Thoracic aorta (tissue), 2 donors: ENCODE data around the gene ZNF750. TPM values are rescaled to one million over a fixed set of nuclear protein-coding genes. Genes with fewer than 3 reads are reported as not detected.

Experiments used
- ATAC-seq: fragments of 150-250 bp; one replicate; pipeline ENCODE4 v1.8.0; 2017; ENCODE audit warnings: low read depth; ENCODE audit not compliant: insufficient number of reproducible peaks, low FRiP score
- DNase-seq: peaks from one replicate; pipeline ENCODE4 v3.0.0-alpha.2; 2020; ENCODE audit warnings: low spot score
- H3K27ac ChIP-seq, 2 donors: fragments of 200-600 bp; sonication (generic); 1 replicate in 1 of 2; 2 replicates in 1 of 2; pipeline ENCODE4 v1.5.1; 2016; ENCODE audit warnings: mild to moderate bottlenecking in 2 of 2, moderate library complexity in 2 of 2
- H3K27me3 ChIP-seq: fragments of 200-600 bp; sonication (generic); replicated peaks from 2 replicates; pipeline ENCODE4 v1.6.0; 2016; ENCODE audit warnings: mild to moderate bottlenecking; ENCODE audit not compliant: insufficient read depth
- H3K36me3 ChIP-seq: fragments of 200-600 bp; sonication (generic); one replicate; pipeline ENCODE4 v1.5.1; 2016
- H3K4me1 ChIP-seq, 2 donors: fragments of 200-600 bp; sonication (generic); 1 replicate in 1 of 2; 2 replicates in 1 of 2; pipeline versions ENCODE4 v1.5.1 to v1.6.0; 2016; ENCODE audit warnings: low read depth in 2 of 2, mild to moderate bottlenecking in 1 of 2; ENCODE audit not compliant: control insufficient read depth in 1 of 2
- H3K4me3 ChIP-seq: fragments of 200-600 bp; sonication (generic); 2 replicates; pipeline ENCODE4 v1.5.1; 2016; ENCODE audit warnings: mild to moderate bottlenecking
- H3K9me3 ChIP-seq: fragments of 200-600 bp; sonication (generic); 2 replicates; pipeline ENCODE4 v1.5.1; 2016
- CTCF ChIP-seq: fragments of 200-600 bp; sonication (generic); IDR thresholded peaks from one replicate; pipeline ENCODE4 v1.5.1; 2019; ENCODE audit warnings: antibody characterized with exemption
- total RNA-seq, 2 donors: library from RNA; depleted of rRNA; stranded (reverse); fragments of >200 nt; gene quantifications; one replicate each; pipeline versions ENCODE4 v1.1.0 to v1.2.3, GENCODE V29; 2016

ZNF750 gene
- total RNA-seq, 2 donors from 2014 or later, result not detected

- H3K4me3 ChIP-seq, result no peak overlapping the region
- H3K27me3 ChIP-seq, result no peaks in the 10 kb centered on the region
- ATAC-seq, result no peak
- no peaks in the 10 kb centered on the region for H3K36me3 ChIP-seq
- no peak overlapping the region for H3K27ac ChIP-seq
- H3K9me3 ChIP-seq, result peaks cover 3% of the 10 kb centered on the region
- no peaks in the 10 kb centered on the region for H3K4me1 ChIP-seq
- no peak for DNase-seq
- no peak for TF ChIP-seq CTCF
Observed at GRCh38 chr17:82846061-82846691, 6.4 kb upstream of the ZNF750 start.

DNA sequence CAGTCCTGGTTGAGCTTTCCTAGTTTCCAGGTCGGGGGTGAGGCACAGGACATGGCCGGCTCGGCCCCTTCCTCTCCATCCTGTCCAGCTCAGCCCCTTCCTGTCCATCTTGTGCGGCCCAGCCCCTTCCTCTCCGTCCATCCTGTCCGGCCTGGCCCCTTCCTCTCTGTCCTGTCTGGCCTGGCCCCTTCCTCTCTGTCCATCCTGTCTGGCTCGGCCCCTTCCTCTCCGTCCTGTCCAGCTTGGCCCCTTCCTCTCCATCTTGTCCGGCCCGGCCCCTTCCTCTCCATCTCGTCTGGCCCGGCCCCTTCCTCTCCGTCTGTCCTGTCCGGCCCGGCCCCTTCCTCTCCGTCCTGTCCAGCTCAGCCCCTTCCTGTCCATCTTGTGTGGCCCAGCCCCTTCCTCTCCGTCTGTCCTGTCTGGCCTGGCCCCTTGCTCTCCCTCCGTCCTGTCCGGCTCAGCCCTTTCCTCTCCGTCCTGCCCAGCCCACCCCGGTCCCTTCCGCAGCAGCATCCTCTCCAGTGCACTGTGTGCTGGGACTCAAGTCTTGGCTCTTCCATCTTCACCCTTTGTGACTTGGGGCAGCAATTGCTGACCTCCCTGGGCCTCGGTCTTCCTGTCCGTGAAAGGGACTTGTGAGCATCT lies 5.5 kb upstream of the ZNF750 start:
- Histone ChIP-seq H3K27me3 (no peaks in the 10 kb centered on the region), H3K27ac (no peak overlapping the region), H3K36me3 (no peaks in the 10 kb centered on the region), H3K9me3 (peaks cover 1% of the 10 kb centered on the region), H3K4me1 (no peaks in the 10 kb centered on the region), H3K4me3 (no peak overlapping the region)
- no peak for ATAC-seq
- TF ChIP-seq CTCF, result no peak
- DNase-seq, result no peak

DNA sequence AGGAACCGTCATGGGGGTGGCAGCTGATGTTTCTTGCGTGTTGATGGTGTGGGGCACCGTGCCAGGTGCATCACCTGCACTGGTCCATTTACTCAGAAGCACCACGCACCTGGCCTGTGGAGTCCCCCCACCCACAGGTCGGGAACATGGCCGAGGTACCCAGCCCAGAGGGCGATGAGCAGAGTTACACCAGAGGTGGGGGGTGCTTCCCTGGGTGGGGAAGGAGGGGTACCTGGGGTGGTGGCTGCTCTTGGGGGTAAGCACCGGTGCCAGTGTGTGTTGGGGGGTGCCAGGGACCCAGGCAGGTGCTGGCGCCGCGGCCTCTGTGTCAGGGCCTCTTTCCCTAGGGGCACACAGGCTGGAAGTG lies 5.0 kb upstream of the ZNF750 start:
- no peak for ATAC-seq
- Histone ChIP-seq H3K9me3 (no peaks in the 10 kb centered on the region), H3K36me3 (no peaks in the 10 kb centered on the region), H3K4me3 (no peak overlapping the region), H3K4me1 (no peaks in the 10 kb centered on the region), H3K27ac (no peak overlapping the region), H3K27me3 (no peaks in the 10 kb centered on the region)
- no peak for TF ChIP-seq CTCF
- no peak for DNase-seq

DNA sequence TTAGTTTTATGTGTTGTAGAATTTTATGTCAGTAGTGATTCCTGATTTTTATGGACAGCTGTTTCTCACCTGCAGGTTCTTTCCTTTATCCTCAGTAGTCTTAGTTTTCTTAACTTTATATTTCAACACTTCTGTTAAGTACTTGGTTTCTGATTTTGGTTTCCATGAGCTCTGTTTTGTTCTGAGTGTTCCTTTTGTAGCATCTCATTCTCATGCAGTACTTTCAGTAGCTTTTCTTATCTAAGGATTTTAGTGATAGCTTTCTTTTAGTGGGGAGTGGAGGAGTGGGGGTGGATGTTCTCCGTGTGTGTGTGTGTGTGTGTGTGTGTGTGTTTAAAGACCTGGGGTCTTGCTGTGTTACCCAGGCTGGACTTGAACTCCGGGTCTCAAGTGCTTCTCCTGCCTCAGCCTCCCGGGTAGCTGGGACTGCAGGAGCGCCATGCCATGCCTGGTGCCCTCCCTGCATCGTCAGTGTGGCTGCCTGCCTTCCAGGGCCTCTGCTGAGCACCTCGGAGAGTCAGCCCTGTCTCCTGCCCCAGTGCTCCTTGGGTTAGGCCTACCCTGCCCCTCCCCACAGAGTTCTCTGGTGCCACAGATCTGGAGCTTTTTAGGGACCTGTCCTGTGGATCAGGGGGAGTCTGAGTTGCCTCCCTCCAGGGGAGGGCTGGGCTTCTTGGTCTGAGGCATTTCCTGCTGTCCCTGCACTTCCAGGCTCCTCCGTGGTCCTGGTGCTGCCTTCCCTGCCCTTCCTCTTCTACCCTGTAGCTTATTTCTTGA lies 4.3 kb upstream of the ZNF750 start:
- no peak overlapping the region for H3K27ac ChIP-seq
- DNase-seq (no peak), ATAC-seq (no peak)
- H3K4me1 ChIP-seq, result no peaks in the 10 kb centered on the region
- no peaks in the 10 kb centered on the region for H3K27me3 ChIP-seq
- no peaks in the 10 kb centered on the region for H3K36me3 ChIP-seq
- H3K4me3 ChIP-seq, result no peak overlapping the region
- no peaks in the 10 kb centered on the region for H3K9me3 ChIP-seq
- no peak for TF ChIP-seq CTCF

GRCh38 chr17:82841921-82842596 lies 2.2 kb upstream of the ZNF750 start:
- no peaks in the 10 kb centered on the region for H3K36me3 ChIP-seq
- H3K4me3 ChIP-seq, result no peak overlapping the region
- no peak overlapping the region for H3K27ac ChIP-seq
- no peaks in the 10 kb centered on the region for H3K9me3 ChIP-seq
- no peaks in the 10 kb centered on the region for H3K27me3 ChIP-seq
- TF ChIP-seq CTCF, result no peak
- no peak for DNase-seq
- no peaks in the 10 kb centered on the region for H3K4me1 ChIP-seq
- ATAC-seq, result no peak
